GM08714 (cell line): ENCODE results near the gene FAM124B.

Experiments used
- H3K4me3 ChIP-seq: fragments of 200-500 bp; sonication (Bioruptor generic); 2 replicates; pipeline ENCODE4 v1.5.1; 2014; ENCODE audit warnings: mild to moderate bottlenecking, low read length, inconsistent platforms
- ZNF274 ChIP-seq: IDR thresholded peaks from 2 replicates; pipeline ENCODE4 v1.6.1; 2012; ENCODE audit warnings: mild to moderate bottlenecking, low read depth, low read length

The FAM124B gene

GRCh38 chr2:224428787-224429440 is 27.0 kb upstream of the FAM124B start:
- H3K4me3 ChIP-seq: no peak overlapping the region
- TF ChIP-seq ZNF274: no peak

DNA sequence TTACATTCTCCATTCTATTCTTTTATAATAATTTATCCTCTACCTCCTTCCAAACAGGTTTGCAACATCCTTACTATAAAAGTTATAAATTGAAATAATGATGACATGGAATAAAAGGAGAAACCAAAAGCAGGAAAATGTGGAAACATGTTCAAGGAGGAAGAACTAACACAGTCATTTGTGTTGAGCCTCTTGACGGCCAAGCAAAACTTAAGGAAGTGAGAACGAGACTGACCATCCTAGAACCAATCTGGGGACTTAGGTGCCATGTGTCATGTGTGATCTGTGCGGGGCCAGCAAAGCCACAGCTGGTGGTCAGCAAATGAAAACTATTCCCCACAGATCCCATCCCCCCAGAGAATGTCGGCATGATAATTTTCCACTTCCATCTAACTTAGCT is 25.6 kb upstream of the FAM124B start:
- no peak for TF ChIP-seq ZNF274
- no peak overlapping the region for H3K4me3 ChIP-seq

DNA sequence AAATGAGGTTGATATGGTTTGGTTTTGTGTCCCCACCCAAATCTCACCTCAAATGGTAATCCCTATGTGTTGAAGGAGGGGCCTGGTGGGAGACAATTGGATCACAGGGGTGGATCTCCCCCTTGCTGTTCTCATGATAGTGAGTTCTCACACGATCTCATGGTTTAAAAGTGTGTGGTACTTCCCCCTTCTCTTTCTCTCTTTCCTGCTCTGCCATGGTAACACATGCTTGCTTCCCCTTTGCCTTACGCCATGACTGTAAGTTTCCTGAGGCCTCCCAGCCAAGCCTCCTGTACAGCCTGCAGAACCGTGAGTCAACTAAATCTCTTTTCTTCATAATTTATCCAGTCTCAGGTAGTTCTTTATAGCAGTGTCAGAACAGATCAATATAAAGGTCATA is 24.7 kb upstream of the FAM124B start:
- H3K4me3 ChIP-seq: no peak overlapping the region
- no peak for TF ChIP-seq ZNF274

DNA sequence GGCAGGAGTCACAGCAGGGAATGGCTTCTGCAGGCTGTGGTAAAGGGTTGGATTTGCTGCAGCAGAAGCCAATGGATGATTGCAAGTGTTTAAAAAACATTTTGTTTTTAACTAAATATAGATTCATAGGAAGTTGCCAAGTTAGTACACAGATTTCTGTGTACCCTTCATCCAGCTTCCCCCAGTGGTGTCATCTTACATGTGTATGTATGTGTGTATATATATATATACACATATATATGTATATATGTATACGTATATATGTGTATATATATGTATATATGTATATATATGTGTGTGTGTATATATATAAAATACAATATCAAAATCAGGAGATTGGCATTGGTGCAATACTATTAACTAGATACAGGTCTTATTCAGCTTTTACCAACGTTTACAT is 19.2 kb upstream of the FAM124B start:
- no peak overlapping the region for H3K4me3 ChIP-seq
- no peak for TF ChIP-seq ZNF274

- H3K4me3 ChIP-seq: no peak overlapping the region
- TF ChIP-seq ZNF274: no peak
Observed at GRCh38 chr2:224417947-224418346, 16.0 kb upstream of the FAM124B start.

- no peak for TF ChIP-seq ZNF274
- H3K4me3 ChIP-seq: no peak overlapping the region
Observed at GRCh38 chr2:224417361-224417729, 15.4 kb upstream of the FAM124B start.

- H3K4me3 ChIP-seq: no peak overlapping the region
- no peak for TF ChIP-seq ZNF274
Observed at GRCh38 chr2:224416656-224417360, 14.9 kb upstream of the FAM124B start.

GRCh38 chr2:224413381-224413780 is 11.5 kb upstream of the FAM124B start:
- H3K4me3 ChIP-seq: no peak overlapping the region
- no peak for TF ChIP-seq ZNF274

DNA sequence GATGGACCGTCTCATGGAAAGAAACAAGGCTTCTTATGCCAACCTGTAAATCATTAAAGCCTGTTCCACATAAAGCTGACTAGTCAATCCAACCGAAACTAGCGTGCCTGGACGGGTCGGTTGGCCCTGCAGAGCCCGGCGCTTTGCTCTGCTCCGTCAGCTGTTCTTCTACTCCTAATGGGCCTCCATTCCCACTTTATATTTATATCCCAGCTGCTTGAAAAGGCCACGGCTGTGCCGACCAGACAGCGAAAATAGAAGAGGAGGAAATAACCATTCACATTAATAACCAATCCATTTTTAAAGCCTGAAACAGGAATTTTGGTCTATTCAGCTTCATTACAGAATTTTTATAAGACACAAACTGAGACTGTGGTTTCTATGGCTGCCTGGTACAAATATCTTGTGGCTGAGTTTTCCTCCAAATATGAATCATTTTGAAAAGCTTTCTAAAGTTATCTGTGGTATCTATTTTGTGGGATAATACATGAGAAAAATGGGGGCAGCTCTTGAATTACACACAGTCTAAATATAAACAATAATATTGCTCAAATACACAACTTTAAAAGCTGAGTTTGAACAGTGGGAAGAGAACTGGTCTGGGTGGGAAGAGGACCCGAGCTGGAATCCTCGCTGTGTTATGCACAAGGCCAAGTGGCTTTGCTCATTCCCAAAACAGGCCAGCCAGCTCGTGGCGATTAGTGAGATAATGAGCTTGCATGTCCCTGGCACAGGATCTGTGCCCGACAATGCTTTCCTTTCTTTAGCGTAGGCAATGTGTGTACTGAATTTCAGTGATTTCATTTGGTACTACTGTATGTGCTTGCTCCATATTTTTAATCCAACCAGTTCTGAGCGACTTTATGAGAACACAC is 10.5 kb upstream of the FAM124B start:
- no peak overlapping the region for H3K4me3 ChIP-seq
- TF ChIP-seq ZNF274: no peak

DNA sequence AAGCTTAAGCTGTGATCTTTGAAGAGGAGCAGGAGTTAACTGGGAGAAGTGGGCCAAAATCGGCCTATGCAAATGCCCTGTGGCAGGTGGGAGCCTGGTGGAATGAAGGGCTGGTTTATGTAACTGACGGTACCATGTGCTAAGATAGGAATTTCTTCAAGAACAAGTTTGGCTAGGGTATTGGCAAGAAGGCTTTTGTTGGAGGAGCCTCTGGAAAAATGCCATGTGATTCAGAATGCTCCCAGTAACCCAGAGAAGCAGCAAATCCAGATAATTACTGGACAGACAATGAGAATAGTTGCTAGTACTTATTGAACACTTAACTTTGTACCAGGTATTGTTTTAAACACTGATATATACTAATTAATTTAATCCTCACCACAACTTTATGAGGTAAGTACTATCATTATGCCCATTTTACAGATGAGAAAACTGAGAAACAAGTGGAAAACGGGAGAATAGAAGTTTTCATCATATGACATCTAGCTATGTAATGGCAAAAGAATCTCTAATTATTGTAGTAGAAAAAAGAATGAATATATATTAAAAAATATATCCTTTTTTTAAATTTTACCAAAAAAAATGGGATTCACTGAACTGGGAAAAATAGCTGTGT is 9.1 kb upstream of the FAM124B start:
- TF ChIP-seq ZNF274: no peak
- no peak overlapping the region for H3K4me3 ChIP-seq

- no peak for TF ChIP-seq ZNF274
- H3K4me3 ChIP-seq: no peak overlapping the region
Observed at GRCh38 chr2:224408676-224409075, 6.8 kb upstream of the FAM124B start.

DNA sequence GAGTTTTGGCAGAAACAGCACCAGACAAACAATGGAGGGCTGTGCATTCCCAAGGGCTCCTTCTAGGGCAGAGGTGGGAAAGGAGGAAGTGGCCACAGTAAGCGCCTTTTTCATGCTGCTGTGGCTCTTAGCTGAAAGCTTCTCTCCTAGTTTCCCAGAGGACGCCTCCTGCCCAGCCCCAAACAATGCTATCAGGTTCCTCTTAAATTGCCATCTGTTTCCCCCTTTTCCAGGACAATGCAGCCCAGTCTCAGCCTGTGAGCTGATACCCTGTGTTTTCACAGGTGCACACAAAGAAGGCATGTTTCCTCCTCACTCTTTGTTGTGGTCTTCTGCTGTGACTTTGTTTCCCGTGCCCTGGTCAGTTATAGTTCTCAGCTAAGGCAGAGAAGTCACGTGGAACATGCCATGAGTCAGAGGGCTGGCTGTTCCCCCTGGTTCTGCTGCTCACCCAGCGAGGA is 5.4 kb upstream of the FAM124B start:
- no peak for TF ChIP-seq ZNF274
- no peak overlapping the region for H3K4me3 ChIP-seq

- no peak overlapping the region for H3K4me3 ChIP-seq
- no peak for TF ChIP-seq ZNF274
Observed at GRCh38 chr2:224405841-224406370, 4.0 kb upstream of the FAM124B start.

GRCh38 chr2:224405412-224405811 is 3.5 kb upstream of the FAM124B start:
- no peak for TF ChIP-seq ZNF274
- no peak overlapping the region for H3K4me3 ChIP-seq
